GM23248 (cell line): ENCODE data around the gene CCND2. TPM values are rescaled to one million over a fixed set of nuclear protein-coding genes. Genes with fewer than 3 reads are reported as not detected.

Experiments
- DNase-seq: peaks from one replicate; pipeline ENCODE4 v3.0.0-alpha.2; 2015
- H2AFZ ChIP-seq: fragments of 200-600 bp; sonication (generic); 2 replicates; pipeline ENCODE4 v1.6.1; 2016; ENCODE audit warnings: antibody characterized with exemption
- H3F3A ChIP-seq: fragments of 200-600 bp; sonication (generic); 2 replicates; pipeline ENCODE4 v1.6.1; 2016; ENCODE audit warnings: mild to moderate bottlenecking, antibody characterized with exemption, mixed run types; ENCODE audit not compliant: insufficient read depth
- H3K27ac ChIP-seq: fragments of 200-600 bp; sonication (generic); 2 replicates; pipeline ENCODE4 v1.5.1; 2016; ENCODE audit warnings: mild to moderate bottlenecking
- H3K27me3 ChIP-seq: fragments of 200-600 bp; sonication (generic); replicated peaks from 2 replicates; pipeline ENCODE4 v1.6.1; 2016; ENCODE audit warnings: mild to moderate bottlenecking; ENCODE audit not compliant: insufficient read depth
- H3K36me3 ChIP-seq: fragments of 200-600 bp; sonication (generic); 2 replicates; pipeline ENCODE4 v1.6.1; 2016; ENCODE audit warnings: low read depth, mild to moderate bottlenecking
- H3K4me1 ChIP-seq: fragments of 200-600 bp; sonication (generic); 2 replicates; pipeline ENCODE4 v1.6.1; 2016; ENCODE audit warnings: mild to moderate bottlenecking; ENCODE audit not compliant: insufficient read depth
- H3K4me2 ChIP-seq: fragments of 200-600 bp; sonication (generic); one replicate; pipeline ENCODE4 v1.6.1; 2016; ENCODE audit warnings: mild to moderate bottlenecking; ENCODE audit not compliant: unreplicated experiment
- H3K4me3 ChIP-seq: fragments of 200-600 bp; sonication (generic); 2 replicates; pipeline ENCODE4 v1.5.1; 2016; ENCODE audit warnings: mild to moderate bottlenecking
- H3K79me2 ChIP-seq: fragments of 200-600 bp; sonication (generic); 2 replicates; pipeline ENCODE4 v1.6.1; 2016; ENCODE audit warnings: mild to moderate bottlenecking; ENCODE audit not compliant: insufficient read depth
- H3K9ac ChIP-seq: fragments of 200-600 bp; sonication (generic); 2 replicates; pipeline ENCODE4 v1.6.1; 2016; ENCODE audit warnings: mild to moderate bottlenecking
- H3K9me2 ChIP-seq: fragments of 200-600 bp; sonication (generic); 2 replicates; pipeline ENCODE4 v1.6.1; 2016; ENCODE audit warnings: mixed run types, mild to moderate bottlenecking, moderate library complexity; ENCODE audit not compliant: insufficient read depth
- H3K9me3 ChIP-seq: fragments of 200-600 bp; sonication (generic); one replicate; pipeline ENCODE4 v1.6.1; 2017; ENCODE audit warnings: low read depth
- H4K20me1 ChIP-seq: fragments of 200-600 bp; sonication (generic); 2 replicates; pipeline ENCODE4 v1.6.0; 2016; ENCODE audit not compliant: insufficient read depth
- EZH2 ChIP-seq: fragments of 200-600 bp; sonication (generic); IDR thresholded peaks from 2 replicates; pipeline ENCODE4 v1.6.1; 2018; ENCODE audit warnings: antibody characterized with exemption, mild to moderate bottlenecking; ENCODE audit not compliant: insufficient read depth, poor library complexity, severe bottlenecking
- EZH2phosphoT487 ChIP-seq: fragments of 200-600 bp; sonication (generic); IDR thresholded peaks from 2 replicates; pipeline ENCODE4 v1.6.1; 2018; ENCODE audit warnings: antibody characterized with exemption, moderate library complexity, mild to moderate bottlenecking, low read depth; ENCODE audit not compliant: insufficient read depth
- WGBS, 2 experiments: methylation state at CpG; one replicate each; pipeline ENCODE4 v1.1.6; 2015 to 2017; ENCODE audit warnings: low lambda C conversion rate in 2 of 2, low coverage in 1 of 2; ENCODE audit errors: missing lambda C conversion rate in 2 of 2; 5-methylcytosine and 5-hydroxymethylcytosine counted together
- in situ Hi-C: fragments of 300-500 bp; cut with MboI; formaldehyde crosslinking; loops from 2 replicates; pipeline ENCODE4 v1.15.0; 2020
- polyA plus RNA-seq: library from polyadenylated mRNA; unstranded; fragments of >200 nt; fragmentation: Nextera tagmentation; extraction: Ambion mirVana; gene quantifications from 2 replicates; pipeline ENCODE4 v1.2.1, GENCODE V29; 2016
- total RNA-seq: library from RNA; depleted of rRNA; stranded (reverse); fragments of >200 nt; shearing (Covaris generic); gene quantifications from 2 replicates; pipeline ENCODE4 v1.2.3, GENCODE V29; 2014

Gene CCND2
- total and polyA plus RNA-seq, 2 experiments from 2014 or later: 2.9 to 4.9 TPM

- 43 to 44% methylated on average over 16 of the region's 16 CpGs for WGBS, 2 experiments
- Histone ChIP-seq H3K9me3 (no peaks in the 10 kb centered on the region), H3K79me2 (no peaks in the 10 kb centered on the region), H3K4me1 (no peaks in the 10 kb centered on the region), H3F3A (no peaks in the 10 kb centered on the region), H3K9me2 (no peaks in the 10 kb centered on the region), H3K9ac (no peak overlapping the region), H2AFZ (no peak overlapping the region), H3K36me3 (no peaks in the 10 kb centered on the region), H4K20me1 (no peaks in the 10 kb centered on the region), H3K4me2 (no peak overlapping the region), H3K4me3 (no peak overlapping the region), H3K27ac (no peak overlapping the region), H3K27me3 (peaks cover 24% of the 10 kb centered on the region)
- no peak for TF ChIP-seq EZH2phosphoT487
- no peak for TF ChIP-seq EZH2
- in situ Hi-C loops: no loop called here
- DNase-seq: no peak
Observed at GRCh38 chr12:4282103-4282891, 8.7 kb downstream of the CCND2 start.

- H3K9me3 ChIP-seq: no peaks in the 10 kb centered on the region
- H3K4me1 ChIP-seq: no peaks in the 10 kb centered on the region
- no peak for TF ChIP-seq EZH2
- TF ChIP-seq EZH2phosphoT487: no peak
- DNase-seq: no peak
- H3K4me3 ChIP-seq: no peak overlapping the region
- H3K79me2 ChIP-seq: no peaks in the 10 kb centered on the region
- H3K9ac ChIP-seq: no peak overlapping the region
- H3K4me2 ChIP-seq: no peak overlapping the region
- no peaks in the 10 kb centered on the region for H3K9me2 ChIP-seq
- H3K36me3 ChIP-seq: no peaks in the 10 kb centered on the region
- H3F3A ChIP-seq: no peaks in the 10 kb centered on the region
- no peak overlapping the region for H2AFZ ChIP-seq
- in situ Hi-C loops: no loop called here
- no peak overlapping the region for H3K27ac ChIP-seq
- H4K20me1 ChIP-seq: no peaks in the 10 kb centered on the region
- WGBS, 2 experiments: 65 to 66% methylated on average over 12 of the region's 12 CpGs
- peaks cover 20% of the 10 kb centered on the region for H3K27me3 ChIP-seq
Observed at GRCh38 chr12:4282892-4283511, 9.4 kb downstream of the CCND2 start.

- in situ Hi-C loops: no loop called here
- no peak for DNase-seq
Observed at GRCh38 chr12:4283512-4284255, 10.1 kb downstream of the CCND2 start.

GRCh38 chr12:4284306-4284705 lies 10.7 kb downstream of the CCND2 start:
- WGBS, 2 experiments: 52 to 60% methylated on average over 4 of the region's 4 CpGs
- H3K9me2 ChIP-seq: no peaks in the 10 kb centered on the region
- TF ChIP-seq EZH2 (no peak), EZH2phosphoT487 (no peak)
- H3K79me2 ChIP-seq: no peaks in the 10 kb centered on the region
- H2AFZ ChIP-seq: no peak overlapping the region
- no peak overlapping the region for H3K9ac ChIP-seq
- H3K9me3 ChIP-seq: no peaks in the 10 kb centered on the region
- H3K27me3 ChIP-seq: peaks cover 8% of the 10 kb centered on the region; the same call in 1 of the 2 replicates
- in situ Hi-C loops: no loop called here
- H4K20me1 ChIP-seq: no peaks in the 10 kb centered on the region
- no peak overlapping the region for H3K27ac ChIP-seq
- no peak overlapping the region for H3K4me3 ChIP-seq
- no peaks in the 10 kb centered on the region for H3K36me3 ChIP-seq
- H3K4me1 ChIP-seq: no peaks in the 10 kb centered on the region
- H3F3A ChIP-seq: no peaks in the 10 kb centered on the region
- H3K4me2 ChIP-seq: no peak overlapping the region
- no peak for DNase-seq

More at GRCh38 chr12:4283512-4284255, 10.1 kb downstream of the CCND2 start:
- H3K4me3 ChIP-seq: no peak overlapping the region
- no peaks in the 10 kb centered on the region for H3K9me2 ChIP-seq
- no peak overlapping the region for H3K4me2 ChIP-seq
- H3K79me2 ChIP-seq: no peaks in the 10 kb centered on the region
- no peaks in the 10 kb centered on the region for H3K4me1 ChIP-seq
- TF ChIP-seq EZH2 (no peak), EZH2phosphoT487 (no peak)
- H3F3A ChIP-seq: no peaks in the 10 kb centered on the region
- H4K20me1 ChIP-seq: no peaks in the 10 kb centered on the region
- no peaks in the 10 kb centered on the region for H3K9me3 ChIP-seq
- no peak overlapping the region for H3K27ac ChIP-seq
- WGBS, 2 experiments: 38 to 47% methylated on average over 12 of the region's 12 CpGs
- H3K36me3 ChIP-seq: no peaks in the 10 kb centered on the region
- no peak overlapping the region for H2AFZ ChIP-seq
- H3K9ac ChIP-seq: no peak overlapping the region
- H3K27me3 ChIP-seq: peaks cover 14% of the 10 kb centered on the region
